Activated CD8-positive, alpha-beta memory T cell treated with anti-CD3 and anti-CD28 coated beads for 4 hours (primary cell): ENCODE data around the gene BTBD9.

Experiments used
- DNase-seq, 2 donors: peaks; one replicate each; pipeline ENCODE4 v3.0.0-alpha.2; 2020; ENCODE audit warnings: low read depth in 2 of 2

Gene BTBD9

DNA sequence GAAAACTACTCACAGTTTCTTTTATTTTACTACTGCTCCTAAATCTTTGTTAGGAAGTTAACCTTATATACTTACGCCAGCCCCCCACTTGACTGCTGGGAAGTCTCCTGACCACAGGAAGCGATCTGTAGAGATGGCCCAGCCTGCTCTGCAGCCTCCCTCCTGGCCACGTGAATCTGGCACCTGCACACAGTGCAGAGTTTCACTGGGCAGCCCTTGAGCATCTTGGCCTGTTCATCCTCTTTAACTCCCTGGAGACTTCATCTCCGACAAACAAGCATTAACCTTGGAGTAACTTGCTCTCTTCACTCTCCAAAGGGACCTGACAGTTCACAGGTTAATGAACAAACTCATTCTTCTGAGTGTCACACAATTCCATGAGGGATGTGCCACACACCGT lies 294.1 kb downstream of the BTBD9 start:
- no peak for DNase-seq

DNA sequence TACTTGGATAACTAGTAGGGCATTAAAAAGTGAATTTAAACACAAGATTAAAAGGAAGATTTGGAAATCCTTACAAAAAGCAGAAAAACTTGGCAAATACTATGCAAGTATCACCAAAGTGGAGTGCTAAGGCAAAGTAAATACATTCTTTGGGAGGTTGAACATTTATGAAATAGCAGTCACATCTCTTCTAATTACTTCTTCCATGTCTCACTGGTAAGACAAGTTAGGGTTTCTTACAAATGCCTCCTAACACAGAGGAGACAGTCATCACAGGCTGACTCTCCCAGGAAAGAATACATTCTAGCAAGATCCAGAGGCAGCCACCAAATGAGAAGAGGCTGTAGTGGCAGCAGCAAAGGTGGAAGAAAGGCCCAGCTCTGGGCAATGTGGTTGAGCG lies 298.2 kb downstream of the BTBD9 start:
- no peak for DNase-seq

DNA sequence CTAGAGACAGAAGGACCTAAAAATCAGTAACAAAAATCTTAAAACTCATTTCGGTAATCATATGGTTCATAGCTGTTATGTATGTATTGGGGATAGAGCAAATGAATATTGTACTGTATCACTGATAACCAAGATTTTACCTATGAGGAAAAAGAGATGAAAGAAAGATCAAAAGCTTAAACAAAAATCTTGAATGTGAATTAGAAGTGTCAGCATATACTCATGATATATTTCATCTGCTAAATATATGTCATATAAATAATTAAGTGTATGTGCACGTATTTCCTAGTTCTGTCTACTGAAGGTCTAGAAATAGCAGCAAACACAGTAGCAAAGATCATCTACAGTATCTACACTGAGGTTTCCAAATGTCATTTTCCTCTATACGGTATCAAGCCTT lies 299.8 kb downstream of the BTBD9 start:
- DNase-seq, result no peak

DNA sequence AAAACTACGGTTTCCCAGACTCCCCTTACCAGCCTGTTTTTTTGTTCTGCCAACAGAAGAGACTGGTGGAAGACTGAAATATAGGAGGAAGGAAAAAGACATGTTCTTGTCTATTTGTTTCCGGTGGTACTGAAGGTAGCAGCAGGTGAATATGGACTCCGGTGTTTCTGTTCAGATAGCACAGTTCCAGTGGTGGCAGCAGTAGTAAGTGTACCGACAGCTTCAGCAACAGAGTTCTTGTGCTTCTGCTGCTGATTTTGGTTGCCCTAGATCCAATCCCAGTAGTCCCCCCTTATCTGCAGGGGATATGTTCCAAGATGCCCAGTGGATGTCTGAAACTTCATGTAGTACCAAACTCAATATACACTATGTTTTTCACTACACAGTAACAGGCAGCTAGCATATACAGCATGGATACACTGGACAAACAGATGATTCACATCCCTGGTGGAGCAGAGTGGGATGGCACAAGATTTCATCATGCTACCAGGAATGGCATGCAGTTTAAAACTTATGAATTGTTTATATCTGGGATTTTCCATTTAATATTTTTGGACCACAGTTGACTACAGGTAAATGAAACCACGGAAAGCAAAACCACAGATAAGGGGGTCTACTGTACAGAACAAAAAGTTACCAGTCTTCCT lies 301.8 kb downstream of the BTBD9 start:
- no peak for DNase-seq

DNA sequence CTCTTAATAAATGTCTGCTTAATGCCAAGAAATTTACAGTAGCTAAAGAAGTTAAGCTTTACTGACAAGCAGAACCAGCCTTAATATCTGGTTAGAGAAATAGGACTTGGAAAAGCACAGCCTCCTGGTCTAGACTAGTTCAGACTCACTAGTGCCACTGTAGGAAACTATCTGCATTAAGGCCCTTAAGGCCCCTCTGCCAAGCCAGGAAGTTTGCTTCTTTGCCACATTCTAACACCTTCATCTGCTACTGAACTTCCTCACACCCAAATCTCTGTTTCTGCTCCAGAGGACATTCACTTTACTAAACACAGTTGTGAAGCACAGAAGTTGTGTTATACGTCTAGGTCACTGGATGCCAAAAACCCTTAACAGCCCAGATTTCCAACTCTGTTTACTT lies 302.8 kb downstream of the BTBD9 start:
- no peak for DNase-seq

DNA sequence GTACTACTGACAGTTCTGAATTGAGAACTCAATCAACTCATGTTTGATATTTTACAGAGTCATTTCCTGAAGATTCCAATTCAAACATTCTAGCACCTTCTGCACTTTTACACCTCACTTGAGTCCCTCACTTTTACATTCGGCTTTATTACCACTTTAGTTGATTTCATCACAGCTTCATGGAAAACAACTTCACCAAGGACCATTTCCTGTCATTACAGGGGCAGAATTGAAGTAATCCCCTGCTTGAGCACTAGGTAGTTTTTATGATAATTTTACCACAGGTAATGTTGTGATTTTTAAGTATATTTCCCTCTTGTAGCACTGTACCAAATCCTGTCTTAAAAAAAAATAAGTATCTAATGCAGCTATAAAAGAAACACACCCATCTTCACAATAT lies 312.9 kb downstream of the BTBD9 start:
- no peak for DNase-seq

DNA sequence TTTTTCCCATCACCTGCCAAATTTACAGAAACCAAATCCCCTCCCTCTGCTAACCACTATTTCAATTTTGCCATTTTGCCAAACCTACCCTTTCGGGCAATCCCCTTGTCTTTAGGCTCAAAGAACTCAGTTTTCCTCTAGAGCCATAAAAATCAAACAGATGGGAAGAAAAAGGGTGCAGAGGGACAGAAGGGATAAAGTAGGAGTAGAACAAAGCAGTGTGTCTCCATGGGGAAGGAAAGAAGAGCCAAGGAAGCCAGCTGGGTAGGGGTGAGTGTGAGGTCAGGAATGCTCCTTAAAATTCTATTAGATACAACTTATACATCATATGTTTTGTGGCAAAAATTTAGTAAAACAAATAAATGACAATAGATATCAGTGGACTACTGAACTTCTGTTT lies 316.5 kb downstream of the BTBD9 start:
- no peak for DNase-seq

DNA sequence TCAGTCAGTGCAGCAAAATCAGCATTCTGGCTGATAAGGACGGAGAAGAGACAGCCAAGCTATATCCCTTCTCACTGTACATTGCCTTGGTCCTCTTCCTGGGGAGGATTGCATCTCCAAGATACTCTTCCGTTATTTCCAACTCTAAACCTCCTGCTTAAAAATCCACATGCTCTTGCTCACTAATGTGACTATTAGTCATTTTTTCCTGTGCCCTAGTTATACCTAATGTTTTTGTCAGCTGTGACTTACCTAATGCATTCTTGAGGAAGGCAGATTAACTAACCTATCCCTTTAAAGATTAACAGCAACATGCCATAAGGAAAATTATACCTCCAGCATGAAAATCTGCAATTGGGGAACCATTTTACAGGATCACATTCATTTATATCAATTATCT lies 317.6 kb downstream of the BTBD9 start:
- DNase-seq, result no peak

DNA sequence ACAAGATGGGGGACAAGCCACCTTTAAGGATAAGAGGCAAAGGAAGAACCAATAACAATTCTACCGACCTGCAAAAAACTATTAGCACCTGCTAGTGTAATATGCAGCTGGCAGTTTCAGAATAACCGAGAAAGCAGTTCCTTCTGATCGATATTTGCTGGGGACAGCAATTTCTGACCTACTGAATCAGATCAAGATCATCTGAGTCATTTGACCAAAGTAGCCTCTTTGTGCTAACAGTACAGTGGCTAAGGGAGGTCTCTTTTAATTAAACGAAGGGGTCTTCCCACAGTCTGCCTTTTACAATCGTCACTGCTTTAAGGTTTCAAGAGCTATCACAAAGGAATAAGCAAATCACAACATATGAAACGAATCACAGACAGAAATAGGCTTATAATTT lies 318.9 kb downstream of the BTBD9 start:
- no peak for DNase-seq

DNA sequence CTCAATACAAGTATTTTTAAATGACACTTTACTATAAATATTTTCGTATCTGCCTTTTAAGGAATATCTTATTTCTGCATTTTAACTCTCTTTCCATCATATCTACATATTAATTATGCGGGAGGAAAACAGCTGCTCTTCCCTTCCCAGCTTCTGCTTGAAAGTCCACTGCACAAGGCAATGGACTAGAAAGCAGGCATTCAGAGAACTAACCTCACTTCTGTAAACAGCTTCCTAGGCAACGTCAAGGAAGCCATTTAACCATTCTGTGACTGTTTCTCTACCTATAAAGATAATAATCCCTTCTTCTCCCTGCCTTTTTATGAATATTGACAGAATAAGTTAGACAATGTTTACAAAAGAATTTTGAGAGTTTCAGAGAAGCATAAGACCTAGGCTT lies 319.4 kb downstream of the BTBD9 start:
- DNase-seq, result no peak

DNA sequence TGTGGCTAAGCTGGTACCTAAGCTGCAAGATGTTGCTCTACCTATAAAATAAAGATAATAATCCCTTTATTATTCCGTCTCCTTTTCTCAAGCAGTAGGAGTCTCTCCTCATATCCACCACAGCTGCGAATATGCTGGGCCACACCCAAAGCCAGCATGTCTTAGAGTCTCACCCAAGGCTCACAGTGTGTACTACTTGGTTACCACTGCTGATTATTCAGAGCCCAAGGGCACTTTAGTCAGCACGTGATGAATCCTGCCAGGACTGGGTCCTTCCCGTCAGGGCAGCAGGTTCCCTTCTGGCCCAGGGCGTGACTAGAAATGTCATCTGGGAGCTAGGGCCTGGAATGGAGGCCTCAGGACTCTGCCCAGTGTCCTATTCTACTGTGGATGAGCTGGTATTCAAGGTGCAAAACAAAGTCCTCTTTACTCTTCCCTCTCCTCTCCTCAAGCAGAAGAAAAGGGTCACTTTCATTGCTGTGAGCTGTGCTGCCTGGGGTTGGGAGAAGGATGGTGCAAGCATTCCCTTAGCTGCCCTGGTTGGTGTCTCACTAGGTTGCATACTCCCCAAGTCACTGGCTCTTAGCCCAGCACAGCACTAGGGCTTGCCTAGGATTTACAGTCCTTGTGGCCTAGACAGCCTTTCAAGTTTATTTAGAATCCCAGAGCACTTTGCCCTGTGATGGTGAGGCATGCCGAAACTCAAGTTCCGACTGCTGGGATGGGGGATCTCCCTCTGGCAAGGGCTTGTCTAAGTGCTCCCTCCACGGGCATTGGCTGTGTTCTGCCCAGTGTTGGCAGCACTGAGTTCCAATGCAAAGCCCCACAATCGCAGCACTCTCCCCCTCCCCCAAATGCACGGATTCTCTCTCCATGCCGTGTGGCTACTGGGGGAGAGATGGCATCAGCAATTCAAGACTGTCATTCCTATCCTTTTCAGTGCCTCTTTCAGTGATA lies 320.2 kb downstream of the BTBD9 start:
- no peak for DNase-seq

DNA sequence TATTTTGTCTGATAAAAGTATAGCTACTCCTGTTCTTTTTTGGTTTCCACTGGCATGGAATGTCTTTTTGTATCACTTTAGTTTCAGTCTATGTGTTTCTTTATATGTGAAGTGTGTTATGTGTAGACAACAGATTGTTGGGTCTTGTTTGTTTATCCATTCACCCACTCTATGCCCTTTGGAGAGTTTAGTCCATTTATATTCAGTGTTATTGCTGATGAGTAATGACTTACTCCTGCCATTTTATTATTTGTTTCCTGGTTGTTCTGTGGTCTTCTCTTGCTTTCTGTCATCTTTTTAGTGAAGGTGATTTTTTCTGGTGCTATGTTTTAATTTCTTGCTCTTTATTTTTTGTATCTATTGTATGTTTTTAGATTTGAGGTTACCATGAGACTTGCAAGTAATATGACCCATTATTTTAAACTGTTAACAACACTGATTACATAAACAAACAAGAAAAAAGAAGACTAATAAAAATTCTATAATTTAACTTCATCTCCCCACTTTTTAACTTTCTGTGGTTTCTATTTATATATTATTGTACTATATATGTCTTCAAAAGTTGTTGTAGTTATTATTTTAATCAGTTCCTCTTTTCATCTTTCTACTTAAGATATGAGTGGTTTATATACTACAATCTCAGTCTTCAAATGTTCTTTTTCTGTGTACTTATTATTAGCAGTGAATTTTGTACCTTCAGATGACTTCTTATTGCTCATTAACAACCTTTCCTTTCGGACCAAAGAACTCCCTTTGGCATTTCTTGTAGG lies 323.4 kb downstream of the BTBD9 start:
- DNase-seq, result no peak

DNA sequence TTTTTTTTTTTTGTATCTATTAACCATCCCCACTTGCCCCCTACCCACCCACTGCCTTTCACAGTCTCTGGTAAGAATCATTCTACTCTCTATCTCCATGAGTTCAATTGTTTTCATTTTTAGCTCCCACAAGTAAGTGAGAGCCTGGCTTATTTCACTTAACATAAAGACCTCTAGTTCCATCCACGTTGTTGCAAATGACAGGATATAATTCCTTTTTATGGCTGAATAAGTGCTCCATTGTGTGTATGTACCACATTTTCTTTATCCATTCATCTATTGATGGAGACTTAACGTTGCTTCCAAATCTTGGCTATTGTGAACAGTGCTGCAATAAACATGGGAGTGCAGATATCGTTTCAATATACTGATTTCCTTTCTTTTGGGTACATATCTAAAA lies 328.5 kb downstream of the BTBD9 start:
- DNase-seq, result no peak

DNA sequence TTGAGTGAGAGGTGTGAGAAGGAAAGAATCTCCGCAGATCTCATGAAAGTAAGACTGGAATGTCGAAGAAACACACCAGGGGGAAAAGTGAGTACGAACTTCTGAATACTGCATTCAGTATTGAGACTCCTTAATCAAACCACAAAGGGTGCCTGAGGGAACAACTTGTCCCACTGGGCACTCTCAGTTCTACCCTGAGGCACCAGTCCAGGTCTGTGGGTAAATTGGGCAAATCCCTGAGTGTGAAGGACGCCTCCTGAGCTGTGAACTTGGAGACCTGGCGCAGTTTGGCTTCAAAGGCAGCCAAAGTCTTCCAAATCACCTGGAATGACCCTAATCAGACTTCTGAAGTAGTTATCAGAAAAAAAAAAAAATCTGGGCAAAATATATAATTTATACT lies 329.7 kb downstream of the BTBD9 start:
- DNase-seq, result no peak

DNA sequence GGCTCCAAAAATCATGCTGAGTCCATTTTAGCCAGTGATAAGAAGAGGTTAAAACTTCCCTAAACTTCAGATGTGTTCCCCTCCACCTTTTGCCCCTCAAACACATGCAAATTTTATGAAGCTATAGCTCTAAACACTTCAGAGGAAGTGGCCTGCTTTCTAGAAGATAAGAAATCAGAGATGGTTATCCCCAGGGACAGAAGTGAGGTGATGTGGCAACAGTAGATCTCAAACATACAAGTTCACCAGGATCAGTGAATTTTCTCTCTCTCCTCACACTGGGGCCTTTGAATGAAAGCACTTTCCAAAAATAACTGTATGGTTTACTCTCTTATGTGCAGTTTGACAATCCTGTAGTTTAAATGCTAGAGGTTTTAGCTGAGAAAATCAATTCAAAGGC lies 332.0 kb downstream of the BTBD9 start:
- DNase-seq, result no peak

DNA sequence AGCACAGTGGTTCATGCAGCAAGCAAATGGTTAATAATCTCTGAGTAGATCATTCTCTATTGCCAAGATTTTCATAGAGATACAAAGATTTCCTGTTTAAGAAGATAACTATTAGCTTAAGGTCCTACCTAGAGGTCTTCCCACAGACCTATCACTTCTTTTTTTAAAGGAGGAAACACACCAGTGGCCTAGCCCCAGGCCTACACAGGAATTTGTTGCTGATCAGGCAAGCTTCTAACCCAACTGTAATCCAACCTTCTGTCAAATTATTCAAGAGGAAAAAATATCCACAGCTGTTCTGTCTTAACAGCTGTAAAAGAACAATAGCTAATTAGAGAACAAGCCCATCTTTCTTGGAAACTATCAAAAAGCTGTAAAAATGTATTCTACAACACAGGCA lies 332.8 kb downstream of the BTBD9 start:
- DNase-seq, result no peak

DNA sequence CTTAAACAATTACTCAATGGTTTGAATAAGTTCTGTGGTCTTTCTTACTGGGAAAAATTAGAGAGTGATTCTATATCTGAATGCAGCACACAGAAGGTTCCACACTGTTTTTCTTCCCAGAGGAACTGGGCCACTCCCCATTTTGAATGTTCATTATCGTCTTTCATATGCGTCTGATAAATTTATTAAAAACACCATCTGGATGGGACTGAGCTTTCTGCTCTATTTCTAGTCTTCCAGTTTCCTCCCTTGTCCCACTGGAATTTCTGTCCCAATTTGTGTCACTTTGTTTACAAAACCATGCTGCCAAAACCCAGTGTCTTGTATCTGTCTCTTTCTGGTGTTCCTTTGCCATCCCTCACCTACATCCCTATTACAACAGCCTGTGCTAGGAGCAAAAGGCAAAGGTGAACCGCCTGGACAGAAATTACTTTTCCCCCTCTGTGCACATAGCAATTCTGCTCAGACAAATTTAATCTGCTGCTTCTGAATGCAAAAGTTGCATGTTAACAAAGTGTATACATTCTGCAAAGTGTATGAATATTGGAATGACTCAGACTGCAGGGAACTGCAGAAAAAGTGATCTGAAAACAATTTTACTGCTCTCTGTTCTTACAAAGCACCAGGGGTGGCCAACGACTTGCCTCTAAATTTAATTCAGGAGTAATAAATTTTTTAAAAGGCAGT lies 333.6 kb downstream of the BTBD9 start:
- DNase-seq, result no peak

DNA sequence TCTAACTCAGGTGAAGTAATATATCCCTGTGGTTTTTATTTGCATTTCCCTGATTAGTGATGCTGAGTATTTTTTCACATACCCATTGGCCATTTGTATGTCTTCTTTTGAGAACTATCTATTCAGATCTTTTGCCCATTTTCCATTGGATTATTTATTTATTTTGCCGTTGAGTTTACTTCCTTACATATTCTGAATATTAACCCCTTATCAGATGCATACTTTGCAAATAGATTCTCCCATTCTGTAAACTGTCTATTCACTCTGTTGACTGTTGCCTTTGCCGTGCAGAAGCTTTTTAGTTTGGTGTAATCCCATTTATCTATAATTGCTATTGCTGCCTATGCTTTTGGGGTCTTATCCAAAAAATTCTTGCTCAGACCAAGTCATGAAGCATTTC lies 336.9 kb downstream of the BTBD9 start:
- no peak for DNase-seq

DNA sequence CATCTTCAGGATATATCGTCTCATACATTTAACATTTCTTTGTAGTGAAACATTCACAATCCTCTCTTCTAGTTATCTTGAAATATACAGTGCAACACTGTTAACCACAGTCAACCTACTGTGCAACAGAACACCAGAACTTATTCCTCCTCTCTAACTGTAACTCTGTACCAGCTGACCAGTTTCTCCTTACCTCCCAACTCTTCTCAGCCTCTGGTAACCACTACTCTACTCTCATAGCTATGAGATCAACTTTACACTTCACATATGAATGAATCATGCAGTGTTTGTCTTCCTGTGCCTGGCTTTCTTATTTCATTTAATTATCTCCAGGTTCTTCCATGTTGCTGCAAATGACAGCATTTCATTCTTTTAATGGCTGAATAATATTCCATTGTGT lies 337.6 kb downstream of the BTBD9 start:
- no peak for DNase-seq

DNA sequence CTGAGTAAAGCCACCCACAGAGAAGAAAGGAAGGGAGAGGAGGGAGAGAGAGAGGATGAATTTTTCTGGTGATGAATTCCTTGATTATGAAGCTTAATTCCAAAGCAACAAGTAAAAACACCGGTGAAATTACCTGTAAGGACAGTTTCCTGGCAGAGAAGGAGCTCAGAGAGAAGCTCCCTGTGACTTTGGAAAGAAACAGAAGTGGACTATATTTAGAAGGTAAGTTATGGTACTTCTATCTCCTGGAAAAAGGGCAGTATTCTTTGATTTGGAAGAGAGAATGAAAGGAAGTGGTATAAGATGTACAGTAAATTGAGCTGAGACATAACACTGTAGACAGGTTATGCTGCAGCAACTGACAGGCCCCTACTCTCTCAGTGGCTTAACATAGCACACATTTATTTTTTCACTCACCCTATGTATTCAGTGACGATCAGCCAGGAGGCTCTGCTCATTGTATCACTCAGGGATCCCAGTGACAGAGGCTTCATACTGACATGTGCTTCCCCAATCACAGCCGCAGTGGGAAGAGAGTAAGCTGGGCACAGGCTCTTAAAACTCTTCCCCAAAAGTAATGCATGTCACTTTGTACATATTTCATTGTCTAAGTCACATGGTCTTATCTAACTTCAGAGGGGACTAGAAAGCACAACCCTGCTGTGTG lies 349.5 kb downstream of the BTBD9 start:
- no peak for DNase-seq

DNA sequence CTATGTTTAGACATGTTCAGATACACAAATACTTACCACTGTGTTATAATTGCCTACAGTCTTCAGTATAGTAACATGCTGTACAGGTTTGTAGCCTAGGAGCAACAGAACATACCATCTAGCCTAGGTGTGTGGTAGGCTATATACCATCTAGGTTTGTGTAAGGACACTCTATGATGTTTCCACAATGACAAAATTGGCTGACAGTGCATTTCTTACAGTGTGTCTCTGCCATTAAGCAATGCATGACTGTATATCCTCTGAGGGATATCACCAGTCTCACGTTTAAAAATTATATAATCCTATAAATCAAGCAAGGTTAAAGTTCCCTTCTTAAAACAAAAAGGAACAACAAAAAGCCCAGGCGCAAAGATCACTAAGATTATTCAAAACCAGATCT lies 352.2 kb downstream of the BTBD9 start:
- DNase-seq, result no peak
